WI38 (cell line): Measurements from ENCODE around the gene SUCLG2.

Experiments used
- H3K4me3 ChIP-seq: 2 replicates; pipeline ENCODE4 v1.5.1; 2011; ENCODE audit warnings: low read depth, mild to moderate bottlenecking, control low read depth, low read length
- CTCF ChIP-seq: IDR thresholded peaks from 2 replicates; pipeline ENCODE4 v1.5.1; 2012; ENCODE audit warnings: low read depth, mild to moderate bottlenecking, control low read depth, low read length

Gene SUCLG2

GRCh38 chr3:67644827-67645226 is 9.6 kb downstream of the SUCLG2 start:
- H3K4me3 ChIP-seq = no peak overlapping the region
- no peak for TF ChIP-seq CTCF

- TF ChIP-seq CTCF = no peak
- no peak overlapping the region for H3K4me3 ChIP-seq
Observed at GRCh38 chr3:67642734-67643133, 11.7 kb downstream of the SUCLG2 start.

- no peak overlapping the region for H3K4me3 ChIP-seq
- TF ChIP-seq CTCF = no peak
Observed at GRCh38 chr3:67642190-67642589, 12.2 kb downstream of the SUCLG2 start.

GRCh38 chr3:67641451-67641850 is 13.0 kb downstream of the SUCLG2 start:
- no peak for TF ChIP-seq CTCF
- no peak overlapping the region for H3K4me3 ChIP-seq

- no peak overlapping the region for H3K4me3 ChIP-seq
- no peak for TF ChIP-seq CTCF
Observed at GRCh38 chr3:67640023-67640660, 14.3 kb downstream of the SUCLG2 start.

- TF ChIP-seq CTCF = no peak
- H3K4me3 ChIP-seq = no peak overlapping the region
Observed at GRCh38 chr3:67637255-67637900, 17.0 kb downstream of the SUCLG2 start.

- no peak for TF ChIP-seq CTCF
- H3K4me3 ChIP-seq = no peak overlapping the region
Observed at GRCh38 chr3:67635806-67636205, 18.6 kb downstream of the SUCLG2 start.
